A549 (cell line): ENCODE measurements around the gene FAM50B. TPM values are rescaled to one million over a fixed set of nuclear protein-coding genes. Genes with fewer than 3 reads are reported as not detected.

Experiments
- ATAC-seq, 2 experiments: fragments of 200-7000 bp in 1 of 2; fragments of >200 bp in 1 of 2; cut with Nextera tagmentation in 1 of 2; cut with Tn5 transposase in 1 of 2; 3 replicates each; pipeline versions ENCODE4 v1.8.0 to v1.9.1; 2018 to 2020; ENCODE audit warnings: mild to moderate bottlenecking in 1 of 2, moderate library complexity in 1 of 2
- CTCF ChIA-PET: fragments of 300-600 bp; sonication (Branson Sonifier 250); formaldehyde crosslinking; extraction: SDS; loops from one replicate; lab custom pipeline; 2021; ENCODE audit warnings: antibody characterized with exemption, inconsistent platforms; lab: Yijun Ruan, JAX
- POLR2A ChIA-PET: fragments of 350-600 bp; formaldehyde crosslinking; extraction: SDS; loops from one replicate; lab custom pipeline; 2021; ENCODE audit warnings: antibody characterized with exemption, inconsistent platforms; lab: Yijun Ruan, JAX
- DNase-seq, 2 experiments: peaks; one replicate each; pipeline versions ENCODE4 v3.0.0 to v3.0.0-alpha.2; 2011 to 2016; ENCODE audit warnings: low read depth in 1 of 2, low spot score in 1 of 2
- FAIRE-seq: peaks from 2 replicates; lab custom pipeline; 2011; peaks lifted over from hg19 to GRCh38; lab: Jason Lieb, UNC
- H3K27ac ChIP-seq, 2 experiments: fragments of >200 bp; sonication (Bioruptor Twin); formaldehyde crosslinking; 3 replicates each; pipeline ENCODE4 v1.5.1; 2016 to 2017
- H3K4me1 ChIP-seq: fragments of >200 bp; sonication (Bioruptor Twin); formaldehyde crosslinking; 3 replicates; pipeline ENCODE4 v1.6.1; 2016
- H3K4me2 ChIP-seq: fragments of >200 bp; sonication (Bioruptor Twin); formaldehyde crosslinking; 3 replicates; pipeline ENCODE4 v1.6.1; 2016
- H3K4me3 ChIP-seq: fragments of >200 bp; sonication (Bioruptor Twin); formaldehyde crosslinking; 3 replicates; pipeline ENCODE4 v1.5.1; 2016
- H3K9me3 ChIP-seq: fragments of >200 bp; sonication (Bioruptor Twin); formaldehyde crosslinking; 3 replicates; pipeline ENCODE4 v1.6.1; 2016
- CEBPB ChIP-seq, 2 experiments: fragments of >200 bp in 1 of 2; sonication (Bioruptor Twin) in 1 of 2; formaldehyde crosslinking in 1 of 2; IDR thresholded peaks; 2 replicates each; pipeline ENCODE4 v1.6.1; 2012 to 2016
- GATA3 ChIP-seq: IDR thresholded peaks from 2 replicates; pipeline ENCODE4 v1.6.1; 2012; ENCODE audit warnings: borderline replicate concordance
- HEYL ChIP-seq: fragments of 250-450 bp; sonication (Bioruptor Pico); IDR thresholded peaks from 2 replicates; pipeline ENCODE4 v1.8.0; 2021; ENCODE audit warnings: mild to moderate bottlenecking, moderate library complexity
- MAFK ChIP-seq: fragments of 450-650 bp; IDR thresholded peaks from 2 replicates; pipeline ENCODE4 v1.6.1; 2014; ENCODE audit not compliant: partially characterized antibody
- PHF8 ChIP-seq: fragments of 200-600 bp; sonication (generic); IDR thresholded peaks from 2 replicates; pipeline ENCODE4 v1.6.1; 2016; ENCODE audit warnings: low read depth, mild to moderate bottlenecking, antibody characterized with exemption, moderate library complexity, borderline replicate concordance
- RCOR1 ChIP-seq: fragments of 150-350 bp; IDR thresholded peaks from 2 replicates; pipeline ENCODE4 v1.6.1; 2014; ENCODE audit warnings: antibody characterized with exemption, low read length, low read depth
- RNF2 ChIP-seq: fragments of 200-600 bp; sonication (generic); IDR thresholded peaks from 2 replicates; pipeline ENCODE4 v1.6.1; 2016; ENCODE audit warnings: low read depth, mild to moderate bottlenecking, antibody characterized with exemption, moderate library complexity, borderline replicate concordance
- SMC3 ChIP-seq: fragments of >200 bp; sonication (Bioruptor Twin); formaldehyde crosslinking; IDR thresholded peaks from 3 replicates; pipeline ENCODE4 v1.6.1; 2018; ENCODE audit warnings: inconsistent platforms
- WGBS: methylation state at CpG from one replicate; pipeline ENCODE4 v1.1.6; 2017; ENCODE audit errors: missing lambda C conversion rate; 5-methylcytosine and 5-hydroxymethylcytosine counted together
- polyA plus RNA-seq, 4 experiments: library from polyadenylated mRNA; depleted of rRNA in 3 of 4; stranded (reverse); fragments of >200 nt; fragmentation: RNase III in 1 of 4; extraction: RNeasy Plus Mini Kit Qiagen cat#74134 plus additional on column Dnase treatment in 1 of 4; gene quantifications; 2 replicates in 3 of 4; 3 replicates in 1 of 4; pipeline ENCODE4 v1.2.3, GENCODE V29; 2011 to 2017
- TF ChIP-seq, protein P1 (sequence below): IDR thresholded peaks from 2 replicates; pipeline ENCODE4 v1.6.1; 2012
- TF ChIP-seq, protein P2 (sequence below): fragments of 450-650 bp; IDR thresholded peaks from 2 replicates; pipeline ENCODE4 v1.6.1; 2014; ENCODE audit warnings: antibody characterized with exemption

The FAM50B gene
- polyA plus RNA-seq, 2 of the 4 experiments (the other 2 are of a cell fraction): 5.1 to 6.4 TPM

DNA sequence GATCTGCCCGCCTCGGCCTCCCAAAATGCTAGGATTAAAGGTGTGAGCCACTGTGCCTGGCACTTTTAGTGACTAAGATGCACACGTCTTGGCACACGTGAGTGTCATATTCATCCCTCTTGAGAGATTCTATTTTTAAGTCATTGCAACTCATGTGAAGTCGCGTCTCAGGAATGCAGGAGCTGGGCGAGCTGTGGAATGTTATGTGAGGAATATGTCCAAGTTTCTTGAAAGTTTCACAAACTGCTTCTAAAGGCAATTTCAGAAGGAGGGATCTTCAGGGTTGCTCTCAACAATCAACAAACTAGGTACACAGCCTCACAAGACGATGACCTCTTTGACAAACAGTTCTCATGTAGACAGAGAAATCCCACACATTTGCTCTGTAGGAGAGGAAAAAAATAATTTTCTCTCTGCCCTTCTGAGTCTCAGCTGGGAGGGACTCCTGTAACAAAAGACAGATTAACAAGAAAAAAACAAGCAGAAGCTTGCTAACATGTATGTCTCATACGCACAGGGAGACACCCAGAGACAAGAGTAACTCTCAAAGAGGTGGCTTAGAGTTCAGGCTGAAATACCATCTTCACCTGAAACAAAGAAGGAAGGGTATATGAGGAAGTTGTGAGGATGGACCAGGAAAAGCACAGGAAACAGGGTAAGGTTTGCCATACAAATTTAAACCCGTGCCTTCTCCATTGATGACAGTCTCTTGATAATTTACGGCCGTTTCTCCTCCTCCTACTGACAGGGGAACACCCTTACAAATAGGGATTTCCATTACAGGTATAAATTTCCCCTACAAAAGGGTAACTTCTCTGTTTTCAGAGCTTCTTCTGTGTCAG lies 45.3 kb upstream of the FAM50B start:
- ChIA-PET POLR2A (interaction anchor here (0.5 to 0.7 kb wide), 2 partner anchors 29 to 52 kb away, joined by 5 to 9 read pairs; partner anchors contain the start of gene PXDC1), CTCF (interaction anchor here (0.6 to 2.0 kb wide), 4 partner anchors 11 to 62 kb away, joined by 3 to 6 read pairs (median 4); no protein-coding TSS in a partner anchor)
- peak overlapping the region; percentile 78 for H3K4me2 ChIP-seq
- H3K4me3 ChIP-seq: no peak overlapping the region; the same call in 2 of the 3 replicates
- H3K9me3 ChIP-seq: no peaks in the 10 kb centered on the region
- peak overlapping the region; percentile 69 to 80 for H3K27ac ChIP-seq
- WGBS: 23% methylated on average over 12 of the region's 12 CpGs
- no peak for FAIRE-seq
- H3K4me1 ChIP-seq: peaks cover 44% of the 10 kb centered on the region
- TF ChIP-seq CEBPB (IDR thresholded peaks at IDR 0.05) (peak in 1 of 2 experiments; percentile 17; a peak in 1 of 4 replicates), MAFK (peak; percentile 25), HEYL (CRISPR knock-in tag) (no peak), RNF2 (no peak), SMC3 (0 out of 3 replicates have a peak, but pooled peaks have one; percentile 5)
- TF ChIP-seq, protein P1, sequence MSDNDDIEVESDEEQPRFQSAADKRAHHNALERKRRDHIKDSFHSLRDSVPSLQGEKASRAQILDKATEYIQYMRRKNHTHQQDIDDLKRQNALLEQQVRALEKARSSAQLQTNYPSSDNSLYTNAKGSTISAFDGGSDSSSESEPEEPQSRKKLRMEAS: peak; percentile 33; the same call in 1 of the 2 replicates
- TF ChIP-seq, all 56 proteins: peak for 4
- DNase-seq: peak in 1 of 2 experiments; percentile 75
- peak; percentile 59 to 65 for ATAC-seq

DNA sequence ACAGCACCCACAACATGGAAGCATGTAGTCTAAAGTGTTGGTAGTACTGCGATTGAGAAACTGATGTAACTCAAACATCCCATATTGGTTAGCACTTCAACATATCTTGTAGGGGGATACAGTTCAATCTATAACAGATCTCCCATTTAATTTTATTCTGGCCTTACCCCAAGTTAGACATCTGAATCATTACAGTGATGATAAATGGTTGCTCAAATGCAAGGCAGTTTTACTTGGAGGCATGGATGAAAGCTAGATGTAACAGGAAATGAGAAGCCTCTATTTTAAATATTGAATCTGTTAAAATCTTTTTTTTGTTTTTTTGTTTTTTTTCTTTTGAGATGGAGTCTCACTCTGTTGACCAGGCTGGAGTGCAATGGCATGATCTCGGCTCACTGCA lies 44.2 kb upstream of the FAM50B start:
- TF ChIP-seq PHF8 (no peak), SMC3 (no peak), RCOR1 (no peak)
- Histone ChIP-seq H3K4me2 (no peak overlapping the region), H3K9me3 (no peaks in the 10 kb centered on the region), H3K4me3 (no peak overlapping the region), H3K4me1 (peaks cover 44% of the 10 kb centered on the region), H3K27ac (peak overlapping the region in 1 of 2 experiments; percentile 29; a peak in 1 of 6 replicates)
- DNase-seq (no peak), FAIRE-seq (no peak), ATAC-seq (no peak)
- CTCF ChIA-PET: interaction anchor here (0.6 to 2.0 kb wide), 3 partner anchors 13 to 63 kb away, joined by 3 to 6 read pairs (median 5); no protein-coding TSS in a partner anchor
- POLR2A ChIA-PET: no interaction called here
- WGBS: 90% methylated on average over 2 of the region's 2 CpGs

DNA sequence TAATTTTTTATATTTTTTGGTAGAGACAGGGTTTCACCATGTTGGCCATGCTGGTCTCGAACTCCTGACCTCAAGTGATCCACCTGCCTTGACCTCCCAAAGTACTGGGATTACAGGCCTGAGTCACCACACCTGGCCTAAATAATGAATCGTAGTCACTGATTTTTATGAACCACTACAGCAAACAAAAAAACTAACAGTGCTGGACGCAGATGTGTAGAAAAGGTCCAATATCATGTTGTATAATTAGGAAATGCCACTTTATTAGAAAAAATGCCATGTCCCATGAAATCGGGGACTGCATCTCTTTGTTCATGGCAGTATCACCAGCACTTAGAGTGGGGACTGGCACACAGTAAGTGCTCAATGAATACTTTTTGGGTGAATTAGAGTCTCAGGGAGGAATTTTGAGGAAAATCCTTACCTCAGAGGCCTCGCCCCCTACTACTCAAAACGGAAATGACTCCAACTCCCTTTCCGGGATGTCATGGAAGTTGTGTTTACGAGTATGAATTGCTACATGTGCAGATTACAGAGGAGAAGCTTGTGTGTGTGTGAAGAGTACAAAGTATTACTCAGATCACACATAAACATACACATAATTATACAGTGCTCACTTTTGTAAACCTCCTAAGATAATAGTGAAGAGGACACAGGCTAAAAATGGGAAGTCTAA lies 43.6 kb upstream of the FAM50B start:
- FAIRE-seq: no peak
- WGBS: 85% methylated on average over 8 of the region's 8 CpGs
- H3K4me2 ChIP-seq: no peak overlapping the region
- CTCF ChIA-PET: interaction anchor here (1.4 kb wide), 1 partner anchor 23 kb away, joined by 5 read pairs; no protein-coding TSS in a partner anchor
- H3K9me3 ChIP-seq: no peaks in the 10 kb centered on the region
- TF ChIP-seq, protein P2, sequence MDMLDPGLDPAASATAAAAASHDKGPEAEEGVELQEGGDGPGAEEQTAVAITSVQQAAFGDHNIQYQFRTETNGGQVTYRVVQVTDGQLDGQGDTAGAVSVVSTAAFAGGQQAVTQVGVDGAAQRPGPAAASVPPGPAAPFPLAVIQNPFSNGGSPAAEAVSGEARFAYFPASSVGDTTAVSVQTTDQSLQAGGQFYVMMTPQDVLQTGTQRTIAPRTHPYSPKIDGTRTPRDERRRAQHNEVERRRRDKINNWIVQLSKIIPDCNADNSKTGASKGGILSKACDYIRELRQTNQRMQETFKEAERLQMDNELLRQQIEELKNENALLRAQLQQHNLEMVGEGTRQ: no peak
- TF ChIP-seq GATA3 (no peak), MAFK (peak; percentile 19)
- peak overlapping the region in 1 of 2 experiments; percentile 82; a peak in 3 of 6 replicates for H3K27ac ChIP-seq
- no peak for ATAC-seq
- no peak overlapping the region for H3K4me3 ChIP-seq
- peaks cover 47% of the 10 kb centered on the region for H3K4me1 ChIP-seq
- no peak for DNase-seq
- POLR2A ChIA-PET: no interaction called here

DNA sequence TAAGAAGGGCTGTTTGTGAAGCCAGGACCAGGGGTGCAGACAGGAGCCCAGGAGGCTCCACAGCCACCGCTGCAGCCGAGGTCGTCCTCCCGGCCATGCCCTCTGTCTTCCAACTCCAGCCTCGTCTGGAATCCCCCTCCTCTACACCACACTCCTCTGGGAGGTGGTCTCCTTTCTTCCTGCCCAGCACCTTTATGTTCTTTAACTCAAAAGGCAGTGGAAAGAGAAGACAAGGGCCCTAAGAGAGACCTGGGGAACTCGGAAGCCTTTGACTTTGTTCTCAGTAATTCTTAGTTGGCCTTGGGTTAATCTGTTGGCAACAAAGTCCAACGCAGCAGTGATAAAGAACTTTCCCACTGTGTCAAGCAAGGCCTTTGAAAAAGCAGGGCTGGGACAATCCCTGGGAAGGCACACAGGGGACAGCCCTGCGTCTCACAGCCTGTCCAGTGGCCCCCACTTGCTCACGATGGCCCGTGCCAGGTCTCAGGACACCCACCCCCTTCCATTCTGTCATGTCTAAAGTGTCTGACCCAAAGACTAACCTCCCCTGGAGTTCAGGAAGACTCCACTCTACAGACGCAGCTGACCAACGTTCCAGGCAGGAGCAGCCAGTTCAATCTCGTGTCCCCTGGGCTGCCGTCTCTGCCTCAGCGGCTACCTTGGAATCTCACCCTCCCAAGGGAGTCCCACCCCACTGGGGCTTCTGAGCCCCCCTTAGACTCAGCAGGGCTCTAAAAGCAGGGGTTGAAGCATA lies 42.8 kb upstream of the FAM50B start:
- FAIRE-seq (no peak), ATAC-seq (no peak), DNase-seq (no peak)
- POLR2A ChIA-PET: no interaction called here
- H3K4me2 ChIP-seq: no peak overlapping the region
- 94% methylated on average over 15 of the region's 15 CpGs for WGBS
- TF ChIP-seq HEYL (CRISPR knock-in tag): no peak
- H3K9me3 ChIP-seq: no peaks in the 10 kb centered on the region
- CTCF ChIA-PET: interaction anchor here (0.8 kb wide), 1 partner anchor 83 kb away, joined by 3 read pairs; no protein-coding TSS in a partner anchor
- H3K4me3 ChIP-seq: no peak overlapping the region
- H3K27ac ChIP-seq: peak overlapping the region; percentile 33 to 82; a peak in 4 of 6 replicates
- H3K4me1 ChIP-seq: peaks cover 49% of the 10 kb centered on the region
